Right lobe of liver (tissue), 6 donors: ENCODE measurements around the gene PARVG. TPM values are rescaled to one million over a fixed set of nuclear protein-coding genes. Genes with fewer than 3 reads are reported as not detected.

Experiments
- ATAC-seq, 4 donors: fragments of 200-7000 bp; cut with Tn5 transposase; one replicate each; pipeline ENCODE4 v1.9.1; 2020; ENCODE audit warnings: mild to moderate bottlenecking in 4 of 4, moderate library complexity in 4 of 4
- DNase-seq, 3 donors: peaks; one replicate each; pipeline ENCODE4 v3.0.0-alpha.2; 2020
- H3K27ac ChIP-seq, 3 donors: fragments of 200-600 bp; one replicate each; pipeline ENCODE4 v1.8.0; 2022
- H3K27me3 ChIP-seq, 2 donors: fragments of 200-600 bp; one replicate each; pipeline ENCODE4 v1.8.0; 2022
- H3K36me3 ChIP-seq, 4 donors: fragments of 200-600 bp; sonication (generic) in 1 of 4; one replicate each; pipeline versions ENCODE4 v1.5.1 to v1.8.0; 2017 to 2022; ENCODE audit warnings: control low read depth in 1 of 4
- H3K4me1 ChIP-seq, 4 donors: fragments of 200-600 bp; sonication (generic) in 1 of 4; one replicate each; pipeline versions ENCODE4 v1.5.1 to v1.8.0; 2017 to 2022; ENCODE audit warnings: control low read depth in 1 of 4
- H3K4me3 ChIP-seq, 3 donors: fragments of 200-600 bp; one replicate each; pipeline ENCODE4 v1.8.0; 2022
- H3K9me3 ChIP-seq, 4 donors: fragments of 200-600 bp; sonication (generic) in 1 of 4; one replicate each; pipeline versions ENCODE4 v1.5.1 to v1.8.0; 2017 to 2022; ENCODE audit warnings: control low read depth in 1 of 4
- CTCF ChIP-seq, 4 donors: fragments of 200-600 bp in 3 of 4; fragments of 450-650 bp in 1 of 4; IDR thresholded peaks; one replicate each; pipeline versions ENCODE4 v1.5.1 to v1.8.0; 2016 to 2022; ENCODE audit warnings: antibody characterized with exemption in 4 of 4, mild to moderate bottlenecking in 2 of 4
- POLR2A ChIP-seq: fragments of 450-650 bp; IDR thresholded peaks from one replicate; pipeline ENCODE4 v1.6.1; 2017; ENCODE audit warnings: antibody characterized with exemption, mild to moderate bottlenecking
- WGBS: methylation state at CpG from one replicate; pipeline ENCODE4 v1.1.6; 2018; ENCODE audit warnings: low coverage, low lambda C conversion rate; ENCODE audit not compliant: insufficient coverage; ENCODE audit errors: missing lambda C conversion rate; 5-methylcytosine and 5-hydroxymethylcytosine counted together
- intact Hi-C, 2 donors: fragments of 100-400 bp; cut with DNase I; formaldehyde crosslinking; loops; one replicate each; pipeline versions ENCODE4 v1.11.2 to v1.14.1; 2022
- total RNA-seq, 6 experiments: library from RNA; depleted of rRNA in 2 of 6; stranded (reverse); fragments of >200 nt in 2 of 6; fragmentation: NEBNext Ultra II Directional in 3 of 6; extraction: Animal tissue kit (Norgen Biotek cat#: 25700) in 3 of 6; gene quantifications; one replicate each; pipeline versions ENCODE4 v1.1.0 to v1.2.4, GENCODE V29; 2016 to 2023
- donor health status: DM: no; HTN: yes; CAD: no.
- donor health status: DM: no; HTN: no; CAD: no.
- donor health status: DM: no; HTN: no; CAD: no.
- donor health status: DM: no; HTN: yes; CAD: no.
- donor health status: DM: no; HTN: yes; CAD: no.

PARVG gene
- total RNA-seq, 6 experiments from 2014 or later, result 3.7 to 10.8 (median 7.9) TPM

GRCh38 chr22:44201665-44202064 is 20.9 kb downstream of the PARVG start:
- intact Hi-C loops, result no loop called here
- Histone ChIP-seq H3K36me3 (no peaks in the 10 kb centered on the region), H3K27ac (no peak overlapping the region), H3K4me3 (no peak overlapping the region), H3K9me3 (no peaks in the 10 kb centered on the region), H3K27me3 (no peaks in the 10 kb centered on the region), H3K4me1 (no peaks in the 10 kb centered on the region)
- 37% methylated on average over 2 of the region's 12 CpGs for WGBS
- TF ChIP-seq POLR2A, result no peak
- no peak for TF ChIP-seq CTCF (IDR thresholded peaks at IDR 0.05)
- ATAC-seq (no peak), DNase-seq (no peak)

GRCh38 chr22:44202261-44202789 is 21.6 kb downstream of the PARVG start:
- Histone ChIP-seq H3K36me3 (no peaks in the 10 kb centered on the region), H3K4me1 (no peaks in the 10 kb centered on the region), H3K9me3 (no peaks in the 10 kb centered on the region), H3K4me3 (no peak overlapping the region), H3K27me3 (no peaks in the 10 kb centered on the region), H3K27ac (no peak overlapping the region)
- DNase-seq, result no peak
- ATAC-seq, result no peak
- 44% methylated on average over 5 of the region's 11 CpGs for WGBS
- TF ChIP-seq POLR2A (no peak), CTCF (IDR thresholded peaks at IDR 0.05) (no peak)
- intact Hi-C loops, result no loop called here

- DNase-seq, result no peak
- H3K36me3 ChIP-seq, result no peaks in the 10 kb centered on the region
- no peak overlapping the region for H3K4me3 ChIP-seq
- H3K4me1 ChIP-seq, result no peaks in the 10 kb centered on the region
- intact Hi-C loops, result no loop called here
- H3K27ac ChIP-seq, result no peak overlapping the region
- TF ChIP-seq POLR2A (no peak), CTCF (IDR thresholded peaks at IDR 0.05) (no peak)
- no peaks in the 10 kb centered on the region for H3K9me3 ChIP-seq
- H3K27me3 ChIP-seq, result no peaks in the 10 kb centered on the region
- WGBS, result 49% methylated on average over 6 of the region's 6 CpGs
- no peak for ATAC-seq
Measured at GRCh38 chr22:44203203-44203602, 22.5 kb downstream of the PARVG start.

GRCh38 chr22:44204739-44205515 is 24.2 kb downstream of the PARVG start:
- Histone ChIP-seq H3K27ac (no peak overlapping the region), H3K36me3 (no peaks in the 10 kb centered on the region), H3K4me1 (no peaks in the 10 kb centered on the region), H3K9me3 (no peaks in the 10 kb centered on the region), H3K27me3 (no peaks in the 10 kb centered on the region), H3K4me3 (no peak overlapping the region)
- 90% methylated on average over 5 of the region's 16 CpGs for WGBS
- peak in 1 of 3 donors; percentile 38 for DNase-seq
- TF ChIP-seq POLR2A, result no peak
- no peak for TF ChIP-seq CTCF (IDR thresholded peaks at IDR 0.05)
- no peak for ATAC-seq
- intact Hi-C loops, result no loop called here
